ENCODE measurements around the gene SNX14. TPM values are rescaled to one million over a fixed set of nuclear protein-coding genes. Genes with fewer than 3 reads are reported as not detected.

The SNX14 gene
- total and polyA plus RNA-seq, 2 of the 13 experiments (the other 11 are each of a cell fraction or from before 2014, with no cell fraction given) = 83.5 to 112 TPM

- TF ChIP-seq, protein P1, sequence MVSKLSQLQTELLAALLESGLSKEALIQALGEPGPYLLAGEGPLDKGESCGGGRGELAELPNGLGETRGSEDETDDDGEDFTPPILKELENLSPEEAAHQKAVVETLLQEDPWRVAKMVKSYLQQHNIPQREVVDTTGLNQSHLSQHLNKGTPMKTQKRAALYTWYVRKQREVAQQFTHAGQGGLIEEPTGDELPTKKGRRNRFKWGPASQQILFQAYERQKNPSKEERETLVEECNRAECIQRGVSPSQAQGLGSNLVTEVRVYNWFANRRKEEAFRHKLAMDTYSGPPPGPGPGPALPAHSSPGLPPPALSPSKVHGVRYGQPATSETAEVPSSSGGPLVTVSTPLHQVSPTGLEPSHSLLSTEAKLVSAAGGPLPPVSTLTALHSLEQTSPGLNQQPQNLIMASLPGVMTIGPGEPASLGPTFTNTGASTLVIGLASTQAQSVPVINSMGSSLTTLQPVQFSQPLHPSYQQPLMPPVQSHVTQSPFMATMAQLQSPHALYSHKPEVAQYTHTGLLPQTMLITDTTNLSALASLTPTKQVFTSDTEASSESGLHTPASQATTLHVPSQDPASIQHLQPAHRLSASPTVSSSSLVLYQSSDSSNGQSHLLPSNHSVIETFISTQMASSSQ (IDR thresholded peaks at IDR 0.05; ENCODE audit: low read depth) = no peak
- TF ChIP-seq, protein P1 (CRISPR knock-in tag; IDR thresholded peaks at IDR 0.05; ENCODE audit: borderline replicate concordance) = 0 out of 2 replicates have a peak, but pooled peaks have one; percentile 15
- peak; percentile 87 for TF ChIP-seq CCDC6 (CRISPR knock-in tag; IDR thresholded peaks at IDR 0.05)
- no peak for TF ChIP-seq FOXA1 (IDR thresholded peaks at IDR 0.05)
- TF ChIP-seq FOXA1 (CRISPR knock-in tag; IDR thresholded peaks at IDR 0.05) = peak; percentile 11; the same call in 1 of the 2 replicates
- peak; percentile 86; the same call in 1 of the 2 replicates for TF ChIP-seq SNAPC4 (CRISPR knock-in tag; IDR thresholded peaks at IDR 0.05)
- peak; percentile 28; the same call in 1 of the 2 replicates for TF ChIP-seq MXD4 (CRISPR knock-in tag; IDR thresholded peaks at IDR 0.05)
- TF ChIP-seq ZNF557 (CRISPR knock-in tag; IDR thresholded peaks at IDR 0.05) = 0 out of 2 replicates have a peak, but pooled peaks have one; percentile 60
- TF ChIP-seq ZBTB42 (CRISPR knock-in tag; IDR thresholded peaks at IDR 0.05) = peak; percentile 57
- TF ChIP-seq, protein P2, sequence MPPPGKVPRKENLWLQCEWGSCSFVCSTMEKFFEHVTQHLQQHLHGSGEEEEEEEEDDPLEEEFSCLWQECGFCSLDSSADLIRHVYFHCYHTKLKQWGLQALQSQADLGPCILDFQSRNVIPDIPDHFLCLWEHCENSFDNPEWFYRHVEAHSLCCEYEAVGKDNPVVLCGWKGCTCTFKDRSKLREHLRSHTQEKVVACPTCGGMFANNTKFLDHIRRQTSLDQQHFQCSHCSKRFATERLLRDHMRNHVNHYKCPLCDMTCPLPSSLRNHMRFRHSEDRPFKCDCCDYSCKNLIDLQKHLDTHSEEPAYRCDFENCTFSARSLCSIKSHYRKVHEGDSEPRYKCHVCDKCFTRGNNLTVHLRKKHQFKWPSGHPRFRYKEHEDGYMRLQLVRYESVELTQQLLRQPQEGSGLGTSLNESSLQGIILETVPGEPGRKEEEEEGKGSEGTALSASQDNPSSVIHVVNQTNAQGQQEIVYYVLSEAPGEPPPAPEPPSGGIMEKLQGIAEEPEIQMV (CRISPR knock-in tag; IDR thresholded peaks at IDR 0.05; ENCODE audit: low read depth) = peak; percentile 68; the same call in 1 of the 2 replicates
- TF ChIP-seq AHDC1 (CRISPR knock-in tag; IDR thresholded peaks at IDR 0.05; ENCODE audit: borderline replicate concordance) = 0 out of 2 replicates have a peak, but pooled peaks have one; percentile 28
Observed at GRCh38 chr6:85642774-85643536, 49.3 kb upstream of the SNX14 start, which contains the start of gene SYNCRIP (continued).

Measured in HepG2 (cell line).